ENCODE results near the gene SLC15A1.

- TF ChIP-seq ZNF513 (tag by site-specific recombination; IDR thresholded peaks at IDR 0.05) (no peak), ZNF639 (tag by site-specific recombination; IDR thresholded peaks at IDR 0.05) (no peak), PATZ1 (tag by site-specific recombination; IDR thresholded peaks at IDR 0.05) (no peak), ZBTB49 (tag by site-specific recombination; IDR thresholded peaks at IDR 0.05; ENCODE audit: low read depth) (no peak), YY1 (tag by site-specific recombination; IDR thresholded peaks at IDR 0.05) (no peak), BCL6B (tag by site-specific recombination; IDR thresholded peaks at IDR 0.05) (no peak), CTCF (tag by site-specific recombination; IDR thresholded peaks at IDR 0.05) (no peak), ZNF184 (tag by site-specific recombination; IDR thresholded peaks at IDR 0.05) (no peak), PRDM2 (tag by site-specific recombination; IDR thresholded peaks at IDR 0.05; ENCODE audit: borderline replicate concordance) (no peak), ZNF138 (tag by site-specific recombination; IDR thresholded peaks at IDR 0.05; ENCODE audit: borderline replicate concordance) (no peak)
Measured at GRCh38 chr13:98693756-98694155, 58.7 kb downstream of the SLC15A1 start.

Data from HEK293 (cell line).